ENCODE data around the gene NTRK2. TPM values are rescaled to one million over a fixed set of nuclear protein-coding genes. Genes with fewer than 3 reads are reported as not detected.

NTRK2 gene
- total RNA-seq, 1 donor, result not detected

- no peak overlapping the region for H3K4me3 ChIP-seq (ENCODE audit: low read depth, low read length)
- TF ChIP-seq, protein P1, sequence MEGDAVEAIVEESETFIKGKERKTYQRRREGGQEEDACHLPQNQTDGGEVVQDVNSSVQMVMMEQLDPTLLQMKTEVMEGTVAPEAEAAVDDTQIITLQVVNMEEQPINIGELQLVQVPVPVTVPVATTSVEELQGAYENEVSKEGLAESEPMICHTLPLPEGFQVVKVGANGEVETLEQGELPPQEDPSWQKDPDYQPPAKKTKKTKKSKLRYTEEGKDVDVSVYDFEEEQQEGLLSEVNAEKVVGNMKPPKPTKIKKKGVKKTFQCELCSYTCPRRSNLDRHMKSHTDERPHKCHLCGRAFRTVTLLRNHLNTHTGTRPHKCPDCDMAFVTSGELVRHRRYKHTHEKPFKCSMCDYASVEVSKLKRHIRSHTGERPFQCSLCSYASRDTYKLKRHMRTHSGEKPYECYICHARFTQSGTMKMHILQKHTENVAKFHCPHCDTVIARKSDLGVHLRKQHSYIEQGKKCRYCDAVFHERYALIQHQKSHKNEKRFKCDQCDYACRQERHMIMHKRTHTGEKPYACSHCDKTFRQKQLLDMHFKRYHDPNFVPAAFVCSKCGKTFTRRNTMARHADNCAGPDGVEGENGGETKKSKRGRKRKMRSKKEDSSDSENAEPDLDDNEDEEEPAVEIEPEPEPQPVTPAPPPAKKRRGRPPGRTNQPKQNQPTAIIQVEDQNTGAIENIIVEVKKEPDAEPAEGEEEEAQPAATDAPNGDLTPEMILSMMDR (IDR thresholded peaks at IDR 0.05; ENCODE audit: insufficient read depth, low read depth, low read length), result no peak
- no peak for DNase-seq (ENCODE audit: low read depth)
Observed at GRCh38 chr9:84708400-84708799, 38.9 kb downstream of the NTRK2 start.

DNA sequence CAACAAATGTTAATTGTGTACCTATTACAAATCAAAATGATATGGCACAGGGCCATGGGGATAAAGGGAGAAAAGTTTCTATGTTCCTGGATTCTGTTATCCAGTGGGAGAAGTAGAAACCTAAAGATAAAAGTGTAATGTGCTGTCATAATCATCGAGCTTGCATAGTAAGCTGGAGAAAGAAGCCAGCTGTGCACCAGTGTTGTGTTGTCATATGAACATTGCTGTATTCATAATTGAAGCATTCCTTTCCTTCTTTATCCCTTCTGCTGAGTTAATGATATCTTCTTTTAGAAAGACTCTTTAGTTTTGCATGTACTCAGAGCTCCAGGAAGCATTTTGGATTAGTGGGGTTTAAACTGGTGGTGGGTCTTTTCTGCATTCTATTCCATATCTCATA is 39.5 kb downstream of the NTRK2 start:
- no peak overlapping the region for H3K4me3 ChIP-seq (ENCODE audit: low read depth, low read length)
- TF ChIP-seq, protein P1 (IDR thresholded peaks at IDR 0.05; ENCODE audit: insufficient read depth, low read depth, low read length), result no peak
- DNase-seq (ENCODE audit: low read depth), result no peak

DNA sequence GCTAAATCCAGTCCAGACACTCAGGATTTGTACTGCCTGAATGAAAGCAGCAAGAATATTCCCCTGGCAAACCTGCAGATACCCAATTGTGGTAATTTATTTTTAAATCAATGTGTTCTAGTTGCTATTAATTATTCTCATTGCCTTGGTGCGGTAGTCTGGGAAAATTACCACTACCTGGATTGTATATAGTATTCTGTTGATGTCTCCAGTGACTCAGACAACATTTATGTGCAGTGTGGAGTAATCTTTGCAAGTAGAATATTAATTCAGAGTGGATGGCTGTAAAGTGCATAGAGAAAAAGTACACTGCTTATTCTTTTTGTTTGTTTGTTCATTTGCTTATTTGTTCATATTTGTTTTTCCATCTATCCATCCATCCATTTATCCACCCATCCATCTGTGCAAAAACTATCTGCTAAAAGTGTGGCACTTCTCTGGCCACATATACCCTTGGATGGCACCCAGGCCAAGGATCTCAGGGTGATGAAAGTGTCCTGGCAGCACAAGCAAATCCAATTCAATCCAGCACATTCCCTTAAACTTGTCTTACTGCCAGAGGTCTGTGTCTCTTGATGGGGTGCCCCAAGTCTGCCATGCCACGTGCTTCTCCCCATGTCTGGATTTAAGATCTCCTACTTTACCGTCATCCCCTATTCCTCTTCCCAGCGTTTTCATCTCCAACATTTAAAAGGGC is 41.3 kb downstream of the NTRK2 start:
- TF ChIP-seq, protein P1 (IDR thresholded peaks at IDR 0.05; ENCODE audit: insufficient read depth, low read depth, low read length), result no peak
- no peak overlapping the region for H3K4me3 ChIP-seq (ENCODE audit: low read depth, low read length)
- DNase-seq (ENCODE audit: low read depth), result no peak

- TF ChIP-seq, protein P1 (IDR thresholded peaks at IDR 0.05; ENCODE audit: insufficient read depth, low read depth, low read length), result no peak
- DNase-seq (ENCODE audit: low read depth), result no peak
- no peak overlapping the region for H3K4me3 ChIP-seq (ENCODE audit: low read depth, low read length)
Observed at GRCh38 chr9:84711398-84711777, 41.9 kb downstream of the NTRK2 start.

DNA sequence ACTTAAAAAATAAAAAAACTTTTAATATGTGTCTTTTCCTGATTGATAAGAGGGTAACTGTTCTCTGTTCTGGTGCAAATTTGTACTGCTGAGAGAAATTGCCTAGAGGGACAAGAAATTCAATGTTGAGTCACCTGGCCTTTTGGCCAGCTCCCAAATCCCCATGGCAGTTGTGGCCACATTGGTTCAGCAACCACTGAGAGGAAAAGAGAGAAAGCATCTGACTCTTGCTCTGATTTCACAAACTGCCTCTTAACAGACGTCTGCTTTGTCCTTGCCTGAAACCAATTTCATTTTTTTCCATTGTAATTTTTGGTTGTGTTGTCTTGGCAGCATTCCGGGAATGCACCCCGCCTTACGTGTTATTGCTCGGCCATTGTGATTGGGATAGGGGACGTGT is 42.4 kb downstream of the NTRK2 start:
- TF ChIP-seq, protein P1 (IDR thresholded peaks at IDR 0.05; ENCODE audit: insufficient read depth, low read depth, low read length), result no peak
- no peak overlapping the region for H3K4me3 ChIP-seq (ENCODE audit: low read depth, low read length)
- DNase-seq (ENCODE audit: low read depth), result no peak

DNA sequence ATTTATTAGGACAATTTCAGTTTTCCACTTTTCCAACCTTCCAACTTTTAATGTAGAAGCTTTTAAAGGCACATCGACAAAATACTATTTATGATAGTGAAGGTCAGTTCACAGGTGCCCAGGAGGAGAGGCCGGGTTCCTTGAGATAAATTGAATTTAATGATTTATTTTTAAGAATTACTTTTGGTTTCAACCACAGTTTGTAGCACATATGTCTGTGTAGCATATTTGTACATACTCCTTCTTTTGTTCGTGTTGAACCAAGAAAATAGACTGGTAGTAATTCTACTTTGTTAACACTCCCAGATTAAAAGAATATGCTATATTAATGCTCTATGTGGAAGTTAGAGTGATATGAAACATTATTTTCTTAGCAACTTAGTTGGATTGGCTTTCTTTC is 46.7 kb downstream of the NTRK2 start:
- H3K4me3 ChIP-seq (ENCODE audit: low read depth, low read length), result no peak overlapping the region
- TF ChIP-seq, protein P1 (IDR thresholded peaks at IDR 0.05; ENCODE audit: insufficient read depth, low read depth, low read length), result no peak
- DNase-seq (ENCODE audit: low read depth), result no peak

DNA sequence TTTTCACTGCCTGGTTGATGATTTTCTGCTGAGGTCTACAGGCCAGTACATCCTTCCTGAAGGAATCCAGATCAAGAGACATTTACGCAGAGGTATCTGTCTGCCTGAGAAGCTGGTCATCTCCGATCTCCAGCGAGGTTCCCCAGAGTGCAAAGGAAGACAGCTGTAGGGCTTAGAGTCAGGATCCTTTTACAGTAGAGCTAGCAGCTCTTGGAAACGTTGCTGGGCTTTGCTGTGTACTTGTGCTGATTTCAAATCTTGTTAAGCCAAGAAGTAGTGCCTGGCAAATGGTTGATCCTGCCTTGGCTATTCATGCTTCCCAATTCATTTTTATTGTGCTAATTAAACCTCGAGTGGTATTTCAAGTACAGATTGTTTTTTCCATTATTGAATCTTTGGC is 48.9 kb downstream of the NTRK2 start:
- no peak for DNase-seq (ENCODE audit: low read depth)
- TF ChIP-seq, protein P1 (IDR thresholded peaks at IDR 0.05; ENCODE audit: insufficient read depth, low read depth, low read length), result no peak
- no peak overlapping the region for H3K4me3 ChIP-seq (ENCODE audit: low read depth, low read length)
